SK-MEL-5 (cell line): ENCODE data around the gene RXFP4. TPM values are rescaled to one million over a fixed set of nuclear protein-coding genes. Genes with fewer than 3 reads are reported as not detected.
"Not testable (repeated sequence)": the region's sequence is repeated elsewhere in the genome, so short reads cannot be mapped to it uniquely, and the experiment has no call there.

Experiments used
- DNase-seq: peaks from one replicate; pipeline ENCODE4 v3.0.0-alpha.2; 2016; ENCODE audit warnings: low read depth, low spot score
- in situ Hi-C: cut with HindIII; loops from 2 replicates; pipeline ENCODE4 v1.10.0; 2016; ENCODE audit warnings: low sequenced_read_pairs, high pct_unique_total_duplicates, low pct_unique_long_range_greater_than_20kb
- total RNA-seq: library from RNA; depleted of rRNA; stranded (reverse); fragments of >200 nt; shearing (Covaris generic); gene quantifications from 2 replicates; pipeline ENCODE4 v1.2.3, GENCODE V29; 2014

Gene RXFP4
- total RNA-seq, 1 experiment from 2014 or later: not detected

DNA sequence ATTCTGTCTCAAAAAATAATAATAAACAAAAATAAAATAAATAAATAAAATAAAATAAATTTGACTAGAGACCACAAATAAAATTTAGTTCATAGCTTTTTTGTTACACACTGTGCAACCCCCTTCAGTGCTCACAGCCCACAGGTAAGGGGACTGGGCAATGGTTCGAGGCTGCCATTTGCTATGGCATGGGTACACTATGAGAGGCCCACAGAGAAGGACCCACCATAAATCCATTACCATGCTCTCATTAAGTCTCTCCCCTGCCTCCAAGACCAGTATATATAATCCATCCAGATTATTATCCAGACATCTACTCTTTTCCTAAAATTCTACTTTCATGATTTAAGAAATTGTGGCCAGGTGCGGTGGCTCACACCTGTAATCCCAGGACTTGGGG is 21.6 kb upstream of the RXFP4 start:
- DNase-seq: no peak
- in situ Hi-C loops: no loop called here

DNA sequence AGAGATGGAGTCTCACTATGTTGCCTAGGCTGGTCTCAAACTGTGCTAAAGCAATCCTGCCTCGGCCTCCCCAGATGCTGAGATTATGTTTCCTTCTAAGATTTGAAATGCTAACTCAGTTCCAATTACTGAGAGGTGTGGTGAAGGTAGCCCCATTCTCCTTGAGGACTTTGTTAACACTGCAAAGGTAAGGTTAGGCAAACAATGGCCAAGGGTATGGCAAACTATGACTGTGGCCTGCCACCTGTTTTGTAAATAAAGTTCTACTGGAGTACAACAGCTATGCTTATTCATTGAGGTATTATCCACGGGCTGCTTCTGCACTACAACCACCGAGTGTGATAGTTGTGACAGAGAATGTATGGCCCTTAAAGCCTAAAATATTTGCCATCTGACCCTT is 20.7 kb upstream of the RXFP4 start:
- in situ Hi-C loops: no loop called here
- DNase-seq: no peak

DNA sequence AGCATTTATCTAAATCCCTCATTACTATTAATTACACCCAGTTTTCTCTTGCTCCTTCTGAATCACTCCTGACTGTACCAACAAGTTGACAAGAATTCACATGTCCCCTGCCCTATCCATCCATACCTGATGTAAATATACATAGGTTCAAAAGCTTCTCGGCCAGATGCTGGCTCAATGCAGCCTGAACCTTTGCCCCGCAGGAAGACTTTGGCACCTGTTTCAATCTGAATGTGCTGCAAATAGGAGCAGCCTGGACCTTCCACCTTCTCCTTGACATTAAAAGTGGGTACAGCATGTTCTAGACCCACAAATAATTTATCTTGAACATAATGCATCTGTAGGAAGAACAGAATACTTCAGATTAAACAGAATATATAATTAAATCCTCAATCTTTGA is 15.9 kb upstream of the RXFP4 start:
- in situ Hi-C loops: no loop called here
- no peak for DNase-seq

DNA sequence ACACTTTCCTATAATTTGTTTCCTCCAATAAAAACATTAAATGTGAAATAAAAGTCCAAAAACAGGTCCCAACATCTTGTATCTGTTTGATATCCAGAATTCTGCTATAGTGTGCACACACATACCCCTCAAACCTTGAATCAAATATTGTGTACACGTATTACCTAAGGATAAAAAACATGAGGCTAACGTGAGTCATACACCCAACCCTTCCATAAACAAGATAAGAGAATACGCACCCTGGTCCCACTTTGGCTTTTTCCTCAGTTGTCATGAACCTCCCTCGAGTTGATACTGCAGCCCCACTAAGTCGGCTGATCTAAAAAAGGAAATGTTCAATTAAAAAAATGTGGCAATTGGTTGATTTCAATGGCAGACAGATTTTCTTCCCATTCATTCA is 12.4 kb upstream of the RXFP4 start:
- in situ Hi-C loops: no loop called here
- no peak for DNase-seq

DNA sequence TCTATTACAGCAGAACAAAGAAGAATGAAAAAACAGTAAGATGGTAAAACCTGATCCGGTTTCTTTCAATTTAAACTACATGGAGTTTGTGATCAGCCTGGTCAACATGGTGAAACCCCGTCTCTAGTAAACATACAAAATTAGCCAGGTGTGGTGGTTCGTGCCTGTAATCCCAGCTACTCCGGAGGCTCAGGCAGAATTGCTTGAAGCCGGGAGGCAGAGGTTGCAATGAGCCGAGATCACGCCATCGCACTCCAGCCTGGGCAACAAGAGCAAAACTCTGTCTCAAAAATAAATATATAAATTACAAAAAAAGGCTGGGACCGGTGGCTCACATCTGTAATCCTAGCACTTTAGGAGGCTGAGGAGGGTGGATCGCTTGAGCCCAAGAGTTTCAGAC is 10.7 kb upstream of the RXFP4 start:
- DNase-seq, in situ Hi-C loops: not testable (repeated sequence)

DNA sequence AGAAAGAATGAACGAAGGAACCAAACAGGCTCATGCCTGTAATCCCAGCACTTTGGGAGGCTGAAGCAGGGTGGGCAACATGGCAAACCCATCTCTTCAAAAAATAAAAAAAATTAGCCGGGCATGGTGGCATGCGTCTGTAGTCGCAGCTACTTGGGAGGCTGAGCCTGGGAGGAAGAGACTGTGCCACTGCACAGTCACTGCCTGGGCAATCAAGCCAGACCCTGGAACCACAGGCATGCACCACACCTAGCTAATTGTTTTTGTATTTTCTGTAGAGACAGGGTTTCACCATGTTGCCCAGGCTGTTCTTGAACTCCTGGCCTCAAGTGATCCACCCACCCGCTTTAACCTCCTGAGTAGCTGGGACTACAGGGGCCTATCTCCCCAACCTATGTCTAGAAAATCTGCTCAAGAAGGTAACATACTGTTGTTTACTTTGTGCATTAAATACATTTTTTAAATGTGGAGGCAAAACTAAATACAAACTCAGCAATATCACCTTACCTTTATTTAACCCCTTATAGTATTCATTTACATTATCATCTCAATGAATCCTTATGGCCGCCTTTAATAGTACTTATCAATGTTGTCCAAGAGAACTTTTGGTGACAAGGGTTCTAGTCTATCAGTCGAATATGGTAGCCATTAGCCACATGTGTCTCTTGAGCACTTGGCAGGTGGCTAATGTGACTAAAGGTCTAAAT is 10.0 kb upstream of the RXFP4 start:
- in situ Hi-C loops: no loop called here
- DNase-seq: no peak

DNA sequence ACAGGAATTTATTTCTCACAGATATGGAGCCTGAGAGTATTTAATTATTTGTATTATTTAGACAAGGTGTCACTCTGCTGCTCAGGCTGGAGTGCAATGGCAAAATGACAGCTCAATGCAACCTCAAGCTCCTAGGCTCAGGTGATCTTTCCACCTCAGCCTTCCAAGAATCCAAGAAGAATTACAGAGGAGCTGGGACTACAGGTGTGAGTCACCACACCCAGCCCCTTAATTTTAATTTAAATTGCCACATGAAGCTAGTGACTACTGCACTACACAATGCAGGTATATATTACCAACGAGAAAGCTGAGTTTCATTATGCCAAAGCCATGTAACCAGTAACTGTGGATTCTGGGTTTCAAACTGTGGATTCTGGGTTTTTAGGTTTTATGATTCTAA is 9.4 kb upstream of the RXFP4 start:
- no peak for DNase-seq
- in situ Hi-C loops: no loop called here

DNA sequence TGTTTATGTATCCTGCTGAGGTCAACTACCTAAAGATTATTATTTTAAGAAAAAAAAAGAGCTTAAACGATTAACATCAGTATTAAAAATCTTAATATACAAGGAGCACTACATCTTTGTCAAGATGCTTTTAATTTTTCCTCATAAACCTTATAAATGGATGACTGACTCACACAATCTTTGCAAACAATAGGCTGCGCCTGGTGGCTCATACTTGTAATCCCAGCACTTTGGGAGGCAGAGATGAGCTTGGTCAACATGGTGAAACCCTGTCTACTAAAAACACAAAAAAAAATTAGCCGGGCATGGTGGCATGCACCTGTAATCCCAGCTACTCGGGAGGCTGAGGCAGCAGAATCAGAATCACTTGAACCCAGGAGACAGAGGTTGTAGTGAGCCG is 9.0 kb upstream of the RXFP4 start:
- in situ Hi-C loops: no loop called here
- no peak for DNase-seq

DNA sequence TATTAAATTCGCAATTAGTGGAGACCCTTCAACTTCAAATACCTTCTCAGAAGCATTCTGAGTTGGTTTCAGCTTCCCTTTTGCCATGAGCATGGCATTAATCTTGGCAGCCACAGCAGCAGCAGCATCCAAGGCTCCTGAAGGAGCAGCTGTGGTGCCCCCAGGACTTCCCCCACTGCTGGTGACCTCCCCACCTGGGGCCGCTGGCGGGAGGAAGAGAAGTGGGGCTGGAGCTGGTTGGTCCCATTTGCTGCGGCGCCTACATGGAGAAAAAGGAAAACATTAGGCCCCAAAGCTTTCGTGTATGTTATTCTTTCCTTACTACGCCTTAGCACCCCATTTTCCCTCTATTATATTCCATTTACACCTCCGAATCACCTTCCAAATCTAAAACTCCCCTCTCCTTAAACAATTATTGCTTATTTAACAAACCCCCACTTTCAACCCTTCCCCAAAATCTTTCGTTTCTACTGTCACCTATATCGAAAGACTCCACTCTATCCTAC is 7.8 kb upstream of the RXFP4 start:
- no peak for DNase-seq
- in situ Hi-C loops: no loop called here

DNA sequence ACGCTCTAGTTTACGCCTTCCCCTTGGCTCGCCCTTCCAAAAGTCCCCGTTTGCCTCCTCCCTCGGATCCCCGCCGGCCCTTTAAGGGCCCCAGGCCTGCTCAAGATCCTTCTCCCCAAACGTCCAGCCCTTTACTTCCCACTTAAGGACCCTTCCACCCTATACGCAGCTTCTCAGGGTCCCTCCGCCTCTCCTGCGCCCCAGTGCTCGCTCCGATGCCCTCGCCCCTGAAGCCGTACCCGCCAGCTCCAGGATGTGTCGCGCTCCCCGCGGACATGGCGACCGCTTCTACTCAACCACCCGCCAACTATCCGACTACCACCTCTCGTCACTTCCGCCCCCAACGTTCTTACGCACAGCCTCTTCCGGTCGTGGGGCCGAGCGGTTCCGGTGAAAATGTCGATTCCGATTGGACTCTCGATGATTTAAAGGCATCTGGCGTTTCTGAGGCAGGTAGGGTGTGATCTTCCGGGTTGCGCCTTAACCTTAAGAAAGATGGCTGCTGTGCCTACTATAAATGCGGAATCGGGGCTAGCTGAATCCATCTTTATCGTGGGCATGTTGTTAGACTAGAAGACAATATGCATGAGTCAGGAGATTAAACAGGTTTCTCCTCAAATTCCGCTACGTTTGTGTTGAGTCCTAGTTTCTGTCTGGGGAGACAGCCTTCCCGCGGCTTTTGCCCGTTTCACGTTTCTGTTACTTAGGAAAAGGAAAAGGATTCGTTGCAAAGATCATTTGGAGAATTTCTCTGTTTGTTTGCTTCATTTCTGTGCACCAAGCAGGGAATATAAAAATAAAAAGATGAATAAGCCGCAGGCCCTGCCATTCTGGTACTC is 7.1 kb upstream of the RXFP4 start, which contains the start of gene KHDC4:
TSS of gene KHDC4 (minus strand) at position 317 of the 839 bp plus-strand sequence. CDS start at position 277, 40 bp downstream.
- in situ Hi-C loops: no loop called here

DNA sequence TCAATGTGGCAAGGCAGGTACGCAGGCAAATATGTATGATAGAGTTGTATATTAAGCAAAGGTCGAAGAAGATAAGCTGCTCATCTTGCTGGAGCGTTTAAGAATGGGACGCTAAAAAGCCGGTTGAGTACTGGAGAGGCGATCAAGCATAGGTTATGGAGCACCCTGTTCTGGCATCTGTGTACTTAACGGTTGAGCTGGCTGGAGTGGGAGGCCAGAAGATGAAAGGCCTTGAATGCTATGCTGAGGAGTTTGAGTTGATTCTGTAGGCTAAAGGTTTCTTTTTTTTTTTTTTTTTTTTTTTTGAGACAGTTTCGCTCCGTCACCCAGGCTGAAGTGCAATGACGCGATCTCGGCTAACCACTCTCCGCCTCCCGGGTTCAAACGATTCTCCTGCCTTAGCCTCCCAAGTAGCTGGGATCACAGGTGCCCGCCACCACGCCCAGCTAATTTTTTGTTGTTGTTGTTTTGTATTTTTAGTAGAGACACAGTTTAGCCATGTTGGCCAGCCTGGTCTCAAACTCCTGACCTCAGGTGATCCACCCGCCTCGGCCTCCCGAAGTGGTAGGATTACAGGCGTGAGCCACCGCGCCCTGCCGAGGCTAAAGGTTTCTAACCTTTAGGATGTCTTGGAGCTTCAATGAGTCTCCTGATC is 6.4 kb upstream of the RXFP4 start:
- DNase-seq: no peak
- in situ Hi-C loops: no loop called here

More for the DNA sequence above, 7.1 kb upstream of the RXFP4 start, which contains the start of gene KHDC4:
- peak; percentile 99 for DNase-seq

DNA sequence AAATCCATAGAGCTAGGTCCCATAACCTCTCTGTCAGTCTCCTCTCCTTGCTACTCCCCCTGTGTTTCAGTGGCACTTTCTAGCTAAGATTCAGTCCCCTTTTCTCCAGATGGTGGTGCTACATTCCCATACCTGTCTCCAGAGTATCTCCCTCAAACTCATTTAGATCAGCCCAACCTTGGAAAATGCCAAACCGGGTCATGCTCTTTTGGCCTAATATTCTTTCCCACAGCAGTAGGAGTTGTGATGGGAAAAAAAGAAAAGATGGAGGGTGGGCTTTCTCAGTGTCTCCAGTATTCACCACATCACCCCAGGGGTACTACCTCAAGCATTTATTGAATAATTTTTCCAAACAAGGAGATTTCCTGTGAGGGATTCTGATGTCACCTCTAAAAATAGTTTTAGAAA is 3.2 kb upstream of the RXFP4 start:
- in situ Hi-C loops: no loop called here
- DNase-seq: peak; percentile 84

DNA sequence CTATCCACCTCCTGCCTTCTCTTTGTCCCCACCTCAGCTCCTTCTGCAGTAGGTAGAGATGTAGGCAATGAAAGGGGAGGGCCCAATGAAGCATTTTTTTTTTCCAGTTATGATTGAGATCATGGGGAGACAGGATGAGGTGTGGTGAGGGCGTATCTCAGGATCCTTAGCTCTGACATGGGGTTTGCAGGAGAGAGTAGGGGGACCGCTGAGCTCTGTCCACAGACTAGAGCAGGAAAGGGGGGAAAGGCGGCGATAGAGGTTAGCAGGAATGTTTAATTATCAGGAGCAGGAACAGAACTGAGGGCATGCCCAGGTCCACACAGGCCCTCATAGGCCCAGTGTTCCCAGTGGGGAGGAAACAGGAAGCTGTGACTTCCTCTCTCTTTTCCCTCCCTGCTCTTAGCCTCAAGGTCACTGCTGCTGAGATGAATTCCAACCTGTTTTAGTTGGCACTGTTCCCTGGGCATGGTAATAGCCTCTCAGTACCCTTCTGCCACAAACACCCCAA is 901 bp upstream of the RXFP4 start:
- in situ Hi-C loops: no loop called here
- DNase-seq: peak; percentile 44

DNA sequence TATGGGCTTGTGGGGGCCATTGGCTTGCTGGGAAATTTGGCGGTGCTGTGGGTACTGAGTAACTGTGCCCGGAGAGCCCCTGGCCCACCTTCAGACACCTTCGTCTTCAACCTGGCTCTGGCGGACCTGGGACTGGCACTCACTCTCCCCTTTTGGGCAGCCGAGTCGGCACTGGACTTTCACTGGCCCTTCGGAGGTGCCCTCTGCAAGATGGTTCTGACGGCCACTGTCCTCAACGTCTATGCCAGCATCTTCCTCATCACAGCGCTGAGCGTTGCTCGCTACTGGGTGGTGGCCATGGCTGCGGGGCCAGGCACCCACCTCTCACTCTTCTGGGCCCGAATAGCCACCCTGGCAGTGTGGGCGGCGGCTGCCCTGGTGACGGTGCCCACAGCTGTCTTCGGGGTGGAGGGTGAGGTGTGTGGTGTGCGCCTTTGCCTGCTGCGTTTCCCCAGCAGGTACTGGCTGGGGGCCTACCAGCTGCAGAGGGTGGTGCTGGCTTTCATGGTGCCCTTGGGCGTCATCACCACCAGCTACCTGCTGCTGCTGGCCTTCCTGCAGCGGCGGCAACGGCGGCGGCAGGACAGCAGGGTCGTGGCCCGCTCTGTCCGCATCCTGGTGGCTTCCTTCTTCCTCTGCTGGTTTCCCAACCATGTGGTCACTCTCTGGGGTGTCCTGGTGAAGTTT is 550 bp downstream of the RXFP4 start:
- no peak for DNase-seq
- in situ Hi-C loops: no loop called here

DNA sequence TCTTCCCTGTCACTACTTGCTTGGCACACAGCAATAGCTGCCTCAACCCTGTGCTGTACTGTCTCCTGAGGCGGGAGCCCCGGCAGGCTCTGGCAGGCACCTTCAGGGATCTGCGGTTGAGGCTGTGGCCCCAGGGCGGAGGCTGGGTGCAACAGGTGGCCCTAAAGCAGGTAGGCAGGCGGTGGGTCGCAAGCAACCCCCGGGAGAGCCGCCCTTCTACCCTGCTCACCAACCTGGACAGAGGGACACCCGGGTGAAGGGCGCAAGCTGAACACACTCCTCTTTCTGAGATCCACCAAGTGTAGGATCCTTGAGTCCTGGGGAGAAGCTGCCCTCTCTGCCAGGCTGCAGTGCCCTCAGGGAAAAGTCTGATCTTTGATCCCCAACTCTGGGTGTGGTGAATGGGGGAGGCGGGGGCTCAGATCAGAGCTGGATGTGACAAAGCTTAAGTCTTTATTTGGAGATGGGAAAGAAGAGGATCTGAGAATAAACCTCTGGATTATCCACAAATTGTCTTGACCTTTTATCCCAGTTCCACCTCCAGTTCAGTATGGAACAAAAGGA is 1.2 kb downstream of the RXFP4 start:
- no peak for DNase-seq
- in situ Hi-C loops: no loop called here

DNA sequence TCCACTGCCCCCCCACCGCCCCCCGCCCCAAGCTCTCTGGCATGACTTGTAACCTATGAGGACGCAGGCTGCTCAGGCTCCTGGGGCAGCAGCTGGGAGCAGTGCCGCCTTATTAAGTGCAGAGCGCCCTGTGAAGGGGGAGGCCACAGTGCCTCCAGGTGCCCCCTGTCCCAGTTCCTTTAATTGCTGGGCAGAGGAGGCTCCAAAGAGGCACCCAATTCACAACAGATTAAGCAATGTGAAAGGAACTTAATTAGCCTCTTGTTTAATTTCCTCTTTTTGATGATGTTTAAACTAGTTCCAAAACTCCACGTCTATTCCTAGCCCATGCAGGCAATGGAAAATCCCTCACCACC is 3.0 kb downstream of the RXFP4 start:
- in situ Hi-C loops: no loop called here

DNA sequence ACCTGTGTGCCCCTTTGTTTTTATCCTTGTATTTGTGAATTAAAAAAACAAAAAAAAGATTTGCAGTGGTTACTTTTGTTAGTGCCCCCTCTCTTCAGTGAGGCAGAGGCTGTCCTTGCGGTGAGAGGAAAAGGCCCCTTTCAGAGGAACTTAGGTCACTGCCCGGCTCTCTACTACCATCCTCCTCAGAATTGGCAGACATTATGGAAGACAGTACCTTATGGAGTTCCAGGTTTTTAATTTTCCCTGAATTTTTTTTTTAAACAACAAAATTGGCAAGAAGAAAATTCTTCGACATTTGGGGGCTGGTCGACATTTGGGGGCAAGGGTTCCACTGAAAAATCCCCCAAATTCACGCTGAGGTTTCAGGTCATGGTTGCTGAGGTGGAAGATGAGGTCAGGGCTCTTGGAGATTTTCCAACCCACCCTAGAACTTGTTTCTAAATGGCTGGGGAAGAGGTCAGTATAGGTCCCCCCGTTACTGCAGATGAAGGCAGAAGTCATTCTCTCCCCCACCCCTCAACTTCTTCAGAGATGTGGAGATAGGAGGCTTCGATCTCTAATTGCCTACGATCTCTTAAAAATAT is 5.3 kb downstream of the RXFP4 start:
- in situ Hi-C loops: no loop called here
- DNase-seq: no peak

More for the DNA sequence above, 3.0 kb downstream of the RXFP4 start:
- no peak for DNase-seq
